GM18507 (cell line): ENCODE measurements around the gene PLXDC2.

Experiments
- DNase-seq: peaks from one replicate; pipeline ENCODE4 v3.0.0; 2011; ENCODE audit warnings: low read depth; ENCODE audit not compliant: insufficient read length; ENCODE audit errors: extremely low spot score
- FAIRE-seq: peaks from 2 replicates; lab custom pipeline; 2011; peaks lifted over from hg19 to GRCh38; lab: Jason Lieb, UNC

Gene PLXDC2

GRCh38 chr10:19895500-19895899, 79.3 kb downstream of the PLXDC2 start:
- FAIRE-seq: no peak

GRCh38 chr10:19902456-19902855, 86.2 kb downstream of the PLXDC2 start:
- DNase-seq (no peak), FAIRE-seq (no peak)

More at GRCh38 chr10:19895500-19895899, 79.3 kb downstream of the PLXDC2 start:
- no peak for DNase-seq

GRCh38 chr10:19904202-19904661, 88.0 kb downstream of the PLXDC2 start:
- DNase-seq: no peak
- peak; percentile 51 for FAIRE-seq

- DNase-seq (no peak), FAIRE-seq (no peak)
Measured at GRCh38 chr10:19906108-19906791, 90.0 kb downstream of the PLXDC2 start.

GRCh38 chr10:19908991-19909696, 92.9 kb downstream of the PLXDC2 start:
- DNase-seq (no peak), FAIRE-seq (no peak)

GRCh38 chr10:19911886-19912285, 95.7 kb downstream of the PLXDC2 start:
- FAIRE-seq (no peak), DNase-seq (no peak)

GRCh38 chr10:19913987-19914386, 97.8 kb downstream of the PLXDC2 start:
- FAIRE-seq (no peak), DNase-seq (no peak)

GRCh38 chr10:19915125-19915524, 98.9 kb downstream of the PLXDC2 start:
- DNase-seq: no peak
- FAIRE-seq: no peak

GRCh38 chr10:19915816-19916215, 99.6 kb downstream of the PLXDC2 start:
- DNase-seq (no peak), FAIRE-seq (no peak)

GRCh38 chr10:19917751-19918478, 101.7 kb downstream of the PLXDC2 start:
- FAIRE-seq (no peak), DNase-seq (no peak)

GRCh38 chr10:19918794-19919193, 102.6 kb downstream of the PLXDC2 start:
- no peak for FAIRE-seq
- DNase-seq: no peak

- DNase-seq (no peak), FAIRE-seq (no peak)
Measured at GRCh38 chr10:19919671-19920070, 103.4 kb downstream of the PLXDC2 start.

GRCh38 chr10:19920075-19920726, 104.0 kb downstream of the PLXDC2 start:
- no peak for DNase-seq
- FAIRE-seq: no peak

GRCh38 chr10:19921300-19922140, 105.3 kb downstream of the PLXDC2 start:
- FAIRE-seq (no peak), DNase-seq (no peak)

GRCh38 chr10:19922236-19922963, 106.2 kb downstream of the PLXDC2 start:
- DNase-seq (no peak), FAIRE-seq (no peak)

- no peak for FAIRE-seq
- DNase-seq: no peak
Measured at GRCh38 chr10:19925064-19925463, 108.8 kb downstream of the PLXDC2 start.

- FAIRE-seq: no peak
- DNase-seq: no peak
Measured at GRCh38 chr10:19928936-19929335, 112.7 kb downstream of the PLXDC2 start.

GRCh38 chr10:19929506-19930140, 113.4 kb downstream of the PLXDC2 start:
- FAIRE-seq (no peak), DNase-seq (no peak)
